Superior temporal gyrus (tissue), 1 donor: ENCODE results near the gene SLC9A5.

Source experiments
- DNase-seq: peaks from one replicate; pipeline ENCODE4 v3.0.0-alpha.2; 2016; ENCODE audit errors: extremely low spot score

The SLC9A5 gene

GRCh38 chr16:67238806-67239470 lies 9.8 kb upstream of the SLC9A5 start:
- no peak for DNase-seq

DNA sequence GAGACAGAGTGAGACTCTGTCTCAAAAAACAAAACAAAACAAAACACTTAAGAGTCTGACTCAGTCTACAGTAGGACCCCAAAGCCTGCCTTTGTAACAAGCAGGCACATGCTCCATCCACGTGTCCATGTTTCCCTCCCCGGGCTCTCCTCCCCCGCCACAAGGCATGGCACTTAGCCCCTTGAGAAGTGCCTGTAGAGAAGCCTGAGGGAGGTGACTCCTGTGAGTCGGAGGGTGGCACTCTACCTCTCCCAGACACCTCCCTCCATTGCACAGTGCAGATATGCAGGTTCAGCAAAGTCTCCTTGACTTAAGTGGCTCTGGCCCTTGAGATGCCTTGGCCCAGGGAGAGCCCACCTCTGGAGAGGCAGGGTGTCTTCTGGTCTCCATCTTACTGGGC lies 8.3 kb upstream of the SLC9A5 start:
- no peak for DNase-seq

- DNase-seq: no peak
These were observed 7.5 kb upstream of the SLC9A5 start for GRCh38 chr16:67241008-67241900.

GRCh38 chr16:67242138-67242730 lies 6.5 kb upstream of the SLC9A5 start:
- DNase-seq: no peak

GRCh38 chr16:67243481-67243880 lies 5.3 kb upstream of the SLC9A5 start:
- DNase-seq: no peak

- peak; percentile 35 for DNase-seq
These were observed 4.2 kb upstream of the SLC9A5 start for GRCh38 chr16:67244387-67245185.

- DNase-seq: no peak
These were observed 3.6 kb upstream of the SLC9A5 start for GRCh38 chr16:67245186-67245585.

DNA sequence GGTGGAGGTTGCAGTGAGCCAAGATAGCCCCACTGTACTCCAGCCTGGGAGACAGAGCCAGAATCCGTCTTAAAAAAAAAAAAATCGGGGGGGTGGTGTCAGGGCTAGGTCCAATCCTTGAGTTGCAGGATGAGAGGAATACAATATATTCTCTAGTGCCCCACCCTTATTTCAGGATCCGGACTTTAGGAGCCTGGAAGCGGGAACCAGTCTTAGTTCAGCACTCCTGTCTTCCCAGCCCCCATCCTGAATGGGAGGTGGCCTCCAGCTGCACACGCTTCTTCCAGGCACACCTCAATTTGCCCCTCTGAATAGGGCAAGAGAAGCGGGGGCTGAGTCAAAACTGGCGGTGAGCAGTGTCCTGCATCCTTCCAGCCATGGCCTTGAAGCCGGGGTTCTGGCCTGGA lies 3.1 kb upstream of the SLC9A5 start:
- peak; percentile 12 for DNase-seq

- DNase-seq: peak; percentile 31
These were observed 2.6 kb upstream of the SLC9A5 start for GRCh38 chr16:67246081-67246755.

DNA sequence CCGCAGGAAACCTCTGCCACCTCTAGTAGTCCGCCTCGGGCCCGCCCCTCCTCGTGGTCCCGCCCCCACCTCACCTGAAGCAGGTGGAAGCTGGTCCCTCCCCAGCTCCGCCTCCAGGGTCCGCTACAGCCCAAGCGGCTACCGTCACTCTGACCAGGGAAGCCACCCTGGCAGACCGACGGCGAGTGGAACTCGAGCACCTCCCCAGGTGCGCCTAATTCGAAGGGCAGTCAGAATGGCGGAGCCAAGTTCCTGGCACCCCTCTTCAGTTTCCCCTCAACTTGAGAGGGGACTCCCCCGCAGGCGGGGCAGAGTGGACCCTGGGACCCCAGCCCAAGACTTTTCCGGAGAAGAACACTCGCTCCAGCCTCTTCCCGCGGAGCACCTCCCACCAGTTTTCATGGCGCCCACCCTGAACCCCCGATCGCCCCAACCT lies 2.0 kb upstream of the SLC9A5 start:
- DNase-seq: no peak

DNA sequence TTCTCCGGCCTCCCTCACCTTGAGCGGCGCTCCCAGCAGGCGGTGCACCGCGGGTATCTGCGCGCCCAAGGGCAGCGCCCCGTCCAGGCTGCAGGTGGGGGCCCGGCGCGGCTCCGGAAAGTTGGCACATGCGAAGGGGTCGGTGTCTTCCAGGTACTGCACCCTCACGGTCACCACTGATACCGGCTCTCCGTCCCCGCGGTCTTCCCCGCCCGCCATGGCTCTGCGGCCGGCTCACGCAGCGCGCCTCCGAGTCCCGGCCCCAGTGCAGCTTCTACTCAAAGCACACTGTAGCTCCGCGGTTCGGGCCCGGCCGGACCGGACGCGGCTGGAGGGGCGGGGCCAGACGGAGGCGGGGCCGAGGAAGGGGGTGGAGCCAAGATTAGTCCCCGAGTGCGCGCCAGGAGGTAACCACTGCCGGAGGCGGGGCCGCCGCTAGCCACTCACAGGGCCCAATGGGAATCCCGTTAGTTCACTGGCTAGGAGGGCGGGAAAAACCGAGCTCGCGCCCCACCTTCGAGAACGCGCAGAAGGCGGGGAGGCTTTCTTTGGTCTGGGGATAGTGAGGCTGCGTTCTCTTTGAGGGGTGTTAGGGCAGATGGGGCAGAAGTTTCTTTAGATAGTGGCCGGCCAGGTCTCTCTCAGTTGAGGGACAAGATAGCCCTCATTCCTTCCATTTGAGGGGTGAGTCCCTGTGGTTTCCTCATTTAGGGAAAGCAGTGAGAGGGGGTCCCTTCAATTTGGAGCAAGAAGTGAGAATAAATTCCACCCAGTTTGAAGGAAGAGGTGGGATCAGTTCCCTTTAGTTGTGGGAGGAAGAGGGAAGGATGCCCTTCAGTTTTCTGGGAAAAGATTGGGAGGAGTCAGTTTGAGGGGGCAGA lies 1.3 kb upstream of the SLC9A5 start, which contains the start of gene FHOD1:
Gene FHOD1 (minus strand): TSS at position 290 of the 881 bp plus-strand sequence. CDS start 71 bp downstream, at position 219.
- peak; percentile 89 for DNase-seq

- no peak for DNase-seq
These were observed 742 bp upstream of the SLC9A5 start for GRCh38 chr16:67248073-67248400.

GRCh38 chr16:67249178-67250044 lies 632 bp downstream of the SLC9A5 start:
- peak; percentile 9 for DNase-seq

DNA sequence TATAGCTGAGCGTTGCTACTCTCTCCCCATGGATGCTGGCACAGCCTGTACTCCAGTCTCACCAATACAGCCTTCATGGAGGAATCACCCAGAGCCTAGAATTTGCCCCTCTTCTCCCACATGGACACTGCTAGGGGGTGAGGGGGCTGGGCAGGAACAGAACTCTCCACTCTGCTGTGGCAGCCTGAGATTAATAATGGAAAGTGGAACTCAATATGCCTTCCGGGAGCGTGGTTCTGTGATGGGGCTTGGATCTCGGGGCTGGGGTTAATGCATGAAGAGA lies 1.2 kb downstream of the SLC9A5 start:
- no peak for DNase-seq

DNA sequence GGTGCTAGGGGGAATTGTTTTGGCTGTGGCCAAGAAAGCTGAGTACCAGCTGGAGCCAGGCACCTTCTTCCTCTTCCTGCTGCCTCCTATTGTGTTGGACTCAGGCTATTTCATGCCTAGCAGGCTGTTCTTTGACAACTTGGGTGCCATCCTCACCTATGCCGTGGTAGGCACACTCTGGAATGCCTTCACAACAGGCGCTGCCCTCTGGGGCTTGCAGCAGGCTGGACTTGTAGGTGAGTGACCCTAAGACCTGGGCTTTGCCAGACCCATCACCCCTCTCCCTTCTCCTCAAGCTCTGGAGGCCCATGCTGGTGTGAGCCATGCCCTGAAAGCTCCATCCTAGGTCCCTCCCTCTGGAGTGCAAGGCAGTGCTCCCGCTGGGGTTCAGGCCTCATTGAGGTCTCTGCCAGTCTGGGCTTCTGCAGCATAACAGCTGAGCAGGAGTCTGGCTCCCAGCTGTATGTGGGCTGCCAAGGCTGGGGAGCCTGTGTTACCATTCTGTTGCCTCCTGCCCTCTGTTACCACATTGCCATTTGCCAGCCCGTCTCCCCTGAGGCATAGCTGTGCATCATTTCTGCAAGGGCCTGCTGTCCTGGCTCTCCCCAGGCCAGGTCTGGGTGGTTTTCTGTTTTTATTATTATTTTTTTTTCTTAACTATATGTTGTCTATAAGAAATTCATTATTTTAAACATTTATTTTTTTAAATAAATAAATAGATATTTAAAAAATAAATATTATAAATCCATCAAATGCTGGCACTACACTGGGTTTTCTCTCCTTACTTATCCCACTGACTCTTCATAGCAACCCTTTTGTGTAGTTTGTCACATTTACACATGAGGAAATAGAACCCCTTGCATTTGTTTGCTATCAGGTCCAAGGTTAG lies 4.1 kb downstream of the SLC9A5 start:
- DNase-seq: no peak

GRCh38 chr16:67254801-67255552 lies 6.2 kb downstream of the SLC9A5 start:
- no peak for DNase-seq

- no peak for DNase-seq
These were observed 6.9 kb downstream of the SLC9A5 start for GRCh38 chr16:67255553-67256221.
